Cardiac fibroblast (primary cell): ENCODE results near the gene ZNF564.

Source experiments
- DNase-seq, 2 donors: peaks; one replicate each; pipeline versions ENCODE4 v3.0.0 to v3.0.0-alpha.2; 2010; ENCODE audit warnings: low read depth in 2 of 2
- H3K4me3 ChIP-seq, 2 donors: replicated peaks in 1 of 2; 1 replicate in 1 of 2; 2 replicates in 1 of 2; pipeline ENCODE4 v1.5.1; 2011; ENCODE audit warnings: low read depth in 2 of 2, low read length in 2 of 2, mild to moderate bottlenecking in 2 of 2, moderate library complexity in 1 of 2
- CTCF ChIP-seq: IDR thresholded peaks from one replicate; pipeline ENCODE4 v1.5.1; 2011; ENCODE audit warnings: low read depth, mild to moderate bottlenecking, low read length, inconsistent platforms

ZNF564 gene

GRCh38 chr19:12485571-12485970 lies 65.7 kb downstream of the ZNF564 start:
- TF ChIP-seq CTCF: no peak

GRCh38 chr19:12485052-12485416 lies 66.2 kb downstream of the ZNF564 start:
- no peak for DNase-seq
- TF ChIP-seq CTCF: no peak
- H3K4me3 ChIP-seq: peak overlapping the region; percentile 93 to 100

More at GRCh38 chr19:12485571-12485970, 65.7 kb downstream of the ZNF564 start:
- no peak overlapping the region for H3K4me3 ChIP-seq
- DNase-seq: no peak

GRCh38 chr19:12484371-12485051 lies 66.8 kb downstream of the ZNF564 start, which contains the start of gene ZNF709:
ZNF709 (minus strand) TSS chr19:12484816; CDS start chr19:12484657, 159 bp downstream.
- peak; percentile 84 to 90 for DNase-seq

GRCh38 chr19:12484011-12484370 lies 67.3 kb downstream of the ZNF564 start:
- TF ChIP-seq CTCF: no peak
- DNase-seq: peak; percentile 6 to 27
- H3K4me3 ChIP-seq: peak overlapping the region; percentile 93 to 100

More at GRCh38 chr19:12484371-12485051, 66.8 kb downstream of the ZNF564 start, which contains the start of gene ZNF709:
- H3K4me3 ChIP-seq: peak within 1 kb of the TSS; percentile 93 to 100
- TF ChIP-seq CTCF: no peak

GRCh38 chr19:12482509-12482886 lies 68.8 kb downstream of the ZNF564 start:
- no peak for DNase-seq
- TF ChIP-seq CTCF: no peak
- H3K4me3 ChIP-seq: no peak overlapping the region

- DNase-seq: no peak
- TF ChIP-seq CTCF: no peak
- H3K4me3 ChIP-seq: no peak overlapping the region
Measured at GRCh38 chr19:12481781-12482508, 69.3 kb downstream of the ZNF564 start.
